Hematopoietic multipotent progenitor cell treated with erythropoietin and hydrocortisone succinate and interleukin-3 and kit ligand, for 6 days (in vitro differentiated cells): ENCODE results near the gene IDH2.

ENCODE experiments used
- DNase-seq: peaks from one replicate; pipeline ENCODE4 v3.0.0-alpha.2; 2015

The IDH2 gene

GRCh38 chr15:90040618-90041017, 61.6 kb downstream of the IDH2 start:
- peak; percentile 79 for DNase-seq

GRCh38 chr15:90039996-90040395, 62.3 kb downstream of the IDH2 start:
- no peak for DNase-seq

- DNase-seq, result no peak
Observed at GRCh38 chr15:90038632-90039095, 63.6 kb downstream of the IDH2 start.

GRCh38 chr15:90037961-90038631, 64.2 kb downstream of the IDH2 start:
- DNase-seq, result peak; percentile 56

GRCh38 chr15:90037511-90037860, 64.8 kb downstream of the IDH2 start:
- no peak for DNase-seq

GRCh38 chr15:90036806-90037510, 65.3 kb downstream of the IDH2 start:
- DNase-seq, result no peak

GRCh38 chr15:90036343-90036742, 65.9 kb downstream of the IDH2 start:
- DNase-seq, result no peak

GRCh38 chr15:90035840-90036230, 66.4 kb downstream of the IDH2 start:
- DNase-seq, result peak; percentile 57

GRCh38 chr15:90035095-90035839, 67.0 kb downstream of the IDH2 start:
- DNase-seq, result peak; percentile 84

GRCh38 chr15:90033448-90033847, 68.8 kb downstream of the IDH2 start:
- no peak for DNase-seq
